Stomach (tissue), 9 donors: ENCODE results near the gene BEST1. TPM values are rescaled to one million over a fixed set of nuclear protein-coding genes. Genes with fewer than 3 reads are reported as not detected.

Source experiments
- DNase-seq, 2 donors: peaks; one replicate each; pipeline versions ENCODE4 v3.0.0 to v3.0.0-alpha.2; 2013 to 2019
- H3K27ac ChIP-seq, 5 donors: fragments of 200-600 bp in 4 of 5; sonication (generic) in 4 of 5; one replicate each; pipeline ENCODE4 v1.5.1; 2013 to 2019; ENCODE audit warnings: mild to moderate bottlenecking in 1 of 5, moderate library complexity in 1 of 5
- H3K27me3 ChIP-seq, 3 donors: fragments of 200-600 bp; sonication (generic); one replicate each; pipeline ENCODE4 v1.5.1; 2017 to 2019; ENCODE audit warnings: mixed run types in 1 of 3
- H3K36me3 ChIP-seq, 4 donors: fragments of 200-600 bp; sonication (generic); 1 replicate in 3 of 4; 2 replicates in 1 of 4; pipeline ENCODE4 v1.5.1; 2016 to 2019
- H3K4me1 ChIP-seq, 4 donors: fragments of 200-600 bp; sonication (generic); one replicate each; pipeline ENCODE4 v1.5.1; 2016 to 2019
- H3K4me3 ChIP-seq, 4 donors: fragments of 200-600 bp; sonication (generic) in 3 of 4; one replicate each; pipeline ENCODE4 v1.5.1; 2016 to 2019; ENCODE audit warnings: mild to moderate bottlenecking in 1 of 4
- H3K9me3 ChIP-seq, 4 donors: fragments of 200-600 bp; sonication (generic); one replicate each; pipeline ENCODE4 v1.5.1; 2016 to 2019
- EP300 ChIP-seq: sonication (generic); formaldehyde crosslinking; IDR thresholded peaks from one replicate; pipeline ENCODE4 v1.6.1; 2017; ENCODE audit warnings: antibody characterized with exemption
- POLR2A ChIP-seq, 4 donors: fragments of 450-650 bp; IDR thresholded peaks; one replicate each; pipeline ENCODE4 v1.6.1; 2016; ENCODE audit warnings: antibody characterized with exemption in 4 of 4, control low read depth in 2 of 4, mild to moderate bottlenecking in 1 of 4, moderate library complexity in 1 of 4
- POLR2AphosphoS5 ChIP-seq, 3 donors: sonication (generic); formaldehyde crosslinking; IDR thresholded peaks; one replicate each; pipeline ENCODE4 v1.6.1; 2016; ENCODE audit warnings: antibody characterized with exemption in 3 of 3
- WGBS, 5 donors: extraction: QIAGEN DNeasy Blood & Tissue Kit in 3 of 5; methylation state at CpG; one replicate each; pipeline versions ENCODE4 v1.1.5 to v1.1.7; 2013 to 2018; 5-methylcytosine and 5-hydroxymethylcytosine counted together
- intact Hi-C: fragments of 100-400 bp; cut with DNase I; formaldehyde crosslinking; loops from one replicate; pipeline ENCODE4 v1.15.1; 2023; ENCODE audit warnings: low total_unique reads
- polyA plus RNA-seq, 3 donors: library from polyadenylated mRNA; stranded (reverse); fragments of 200-250 nt; gene quantifications; one replicate each; pipeline ENCODE4 v1.2.3, GENCODE V29; 2013
- total RNA-seq, 5 donors: library from RNA; depleted of rRNA; stranded (reverse); fragments of >200 nt; gene quantifications; one replicate each; pipeline versions ENCODE4 v1.1.0 to v1.2.3, GENCODE V29; 2014 to 2016
- TF ChIP-seq, protein P1 (sequence below), 7 experiments: fragments of 450-650 bp in 4 of 7; fragments of 200-600 bp in 3 of 7; sonication (generic) in 3 of 7; IDR thresholded peaks; one replicate each; pipeline ENCODE4 v1.5.1; 2016 to 2019; ENCODE audit warnings: antibody characterized with exemption in 7 of 7, control low read depth in 2 of 7, mild to moderate bottlenecking in 1 of 7
- donor health status: healthy with polysubstance abuse.
- donor health status: Bipolar disorder and iron deficiency.
- donor health status: healthy.

The BEST1 gene
- total and polyA plus RNA-seq, 8 donors: 1.2 to 27.4 (median 3.7) TPM; not detected in 1

DNA sequence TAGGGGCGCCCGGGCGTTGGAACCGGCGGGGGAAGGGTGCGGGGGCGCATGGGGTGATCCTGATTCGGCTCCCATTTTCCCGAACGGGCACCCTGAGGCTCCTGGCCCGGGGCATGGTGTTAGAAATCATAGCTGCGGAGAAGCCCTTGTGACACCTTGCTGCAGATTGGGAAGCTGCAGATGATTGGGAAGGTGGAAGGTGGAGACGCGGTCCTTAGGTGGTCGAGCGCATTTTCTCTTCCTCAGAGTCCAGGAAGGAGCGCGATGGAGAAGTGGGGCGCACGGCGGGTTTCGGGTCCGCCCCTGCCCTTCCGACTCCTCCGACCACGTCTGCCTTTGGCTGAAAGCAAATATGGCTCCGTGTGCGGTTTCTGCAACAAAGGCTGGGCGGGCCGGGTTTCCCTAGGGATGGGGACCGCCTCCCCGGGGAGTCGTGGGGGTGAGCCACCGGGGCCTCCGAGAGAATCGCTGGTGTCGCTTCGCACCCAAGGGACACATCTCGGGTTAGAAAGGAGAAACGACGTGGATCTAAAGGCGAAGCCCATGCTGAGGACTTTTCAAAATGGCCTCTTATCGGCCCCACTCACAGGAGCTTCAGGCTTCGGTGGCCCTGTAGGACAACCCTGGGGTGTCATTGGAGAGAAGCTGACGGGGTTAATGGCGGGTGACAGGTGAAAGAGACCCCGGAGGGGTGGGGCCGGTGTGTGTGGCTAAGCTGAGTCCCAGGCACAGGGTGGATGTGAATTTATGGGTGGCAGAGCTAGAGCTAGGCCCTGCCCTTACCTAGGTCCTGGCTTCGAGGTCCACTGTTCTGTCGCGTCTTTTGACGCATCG lies 18.0 kb downstream of the BEST1 start:
- Histone ChIP-seq H3K27me3 (no peaks in the 10 kb centered on the region), H3K27ac (peak overlapping the region; percentile 99 to 100 (median 99)), H3K4me3 (peak overlapping the region; percentile 94 to 98 (median 96)), H3K36me3 (peaks cover 20 to 32% (median 31%) of the 10 kb centered on the region in 4 donors), H3K4me1 (peaks cover 71 to 79% (median 77%) of the 10 kb centered on the region in 4 donors), H3K9me3 (no peaks in the 10 kb centered on the region)
- TF ChIP-seq, protein P1, sequence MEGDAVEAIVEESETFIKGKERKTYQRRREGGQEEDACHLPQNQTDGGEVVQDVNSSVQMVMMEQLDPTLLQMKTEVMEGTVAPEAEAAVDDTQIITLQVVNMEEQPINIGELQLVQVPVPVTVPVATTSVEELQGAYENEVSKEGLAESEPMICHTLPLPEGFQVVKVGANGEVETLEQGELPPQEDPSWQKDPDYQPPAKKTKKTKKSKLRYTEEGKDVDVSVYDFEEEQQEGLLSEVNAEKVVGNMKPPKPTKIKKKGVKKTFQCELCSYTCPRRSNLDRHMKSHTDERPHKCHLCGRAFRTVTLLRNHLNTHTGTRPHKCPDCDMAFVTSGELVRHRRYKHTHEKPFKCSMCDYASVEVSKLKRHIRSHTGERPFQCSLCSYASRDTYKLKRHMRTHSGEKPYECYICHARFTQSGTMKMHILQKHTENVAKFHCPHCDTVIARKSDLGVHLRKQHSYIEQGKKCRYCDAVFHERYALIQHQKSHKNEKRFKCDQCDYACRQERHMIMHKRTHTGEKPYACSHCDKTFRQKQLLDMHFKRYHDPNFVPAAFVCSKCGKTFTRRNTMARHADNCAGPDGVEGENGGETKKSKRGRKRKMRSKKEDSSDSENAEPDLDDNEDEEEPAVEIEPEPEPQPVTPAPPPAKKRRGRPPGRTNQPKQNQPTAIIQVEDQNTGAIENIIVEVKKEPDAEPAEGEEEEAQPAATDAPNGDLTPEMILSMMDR (IDR thresholded peaks at IDR 0.05): no peak
- TF ChIP-seq POLR2A (IDR thresholded peaks at IDR 0.05) (no peak), POLR2AphosphoS5 (IDR thresholded peaks at IDR 0.05) (no peak), EP300 (no peak)
- DNase-seq: peak; percentile 49 to 77
- WGBS, 5 donors: 7 to 11% (median 9%) methylated on average over 44 to 53 of the region's 53 CpGs
- intact Hi-C loops: no loop called here

DNA sequence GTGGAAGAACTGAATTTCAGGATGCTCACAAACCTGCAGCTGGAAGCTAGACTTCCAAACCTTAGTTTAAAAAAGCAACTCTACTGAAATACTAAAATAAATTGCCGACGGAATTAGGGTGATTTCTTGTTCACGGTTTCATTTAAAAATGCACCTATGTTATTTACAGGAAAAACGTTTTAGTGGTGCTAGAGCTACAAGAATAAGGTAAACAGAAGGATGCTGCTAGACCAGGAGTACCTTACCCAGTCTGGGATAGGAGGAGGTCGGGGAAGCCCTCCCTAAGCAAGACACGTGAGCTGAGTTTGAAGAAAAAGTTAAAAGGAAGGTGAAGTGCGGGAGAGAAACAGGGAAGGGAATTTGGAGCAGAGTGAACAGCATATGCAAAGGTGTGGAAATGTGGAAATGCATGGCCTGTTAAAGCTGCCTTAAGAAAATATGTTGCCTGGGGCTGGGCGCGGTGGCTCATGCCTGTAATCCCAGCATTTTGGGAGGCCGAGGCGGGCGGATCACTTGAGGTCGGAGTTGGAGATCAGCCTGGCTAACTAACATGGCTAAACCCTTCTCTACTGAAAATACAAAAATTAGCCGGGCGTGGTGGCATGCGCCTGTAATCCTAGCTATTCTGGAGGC lies 18.7 kb downstream of the BEST1 start:
- DNase-seq: peak in 1 of 2 donors; percentile 11
- intact Hi-C loops: no loop called here
- WGBS, 5 donors: 83 to 89% (median 87%) methylated on average over 16 of the region's 16 CpGs
- TF ChIP-seq POLR2A (IDR thresholded peaks at IDR 0.05): no peak
- TF ChIP-seq EP300: no peak
- TF ChIP-seq POLR2AphosphoS5 (IDR thresholded peaks at IDR 0.05): no peak
- TF ChIP-seq, protein P1 (IDR thresholded peaks at IDR 0.05): no peak
- peaks cover 71 to 79% (median 77%) of the 10 kb centered on the region in 4 donors for H3K4me1 ChIP-seq
- no peaks in the 10 kb centered on the region for H3K9me3 ChIP-seq
- H3K27me3 ChIP-seq: no peaks in the 10 kb centered on the region
- peak overlapping the region; percentile 94 to 98 (median 96) for H3K4me3 ChIP-seq
- peaks cover 19 to 25% (median 23%) of the 10 kb centered on the region in 4 donors for H3K36me3 ChIP-seq
- peak overlapping the region; percentile 99 to 100 (median 99) for H3K27ac ChIP-seq

DNA sequence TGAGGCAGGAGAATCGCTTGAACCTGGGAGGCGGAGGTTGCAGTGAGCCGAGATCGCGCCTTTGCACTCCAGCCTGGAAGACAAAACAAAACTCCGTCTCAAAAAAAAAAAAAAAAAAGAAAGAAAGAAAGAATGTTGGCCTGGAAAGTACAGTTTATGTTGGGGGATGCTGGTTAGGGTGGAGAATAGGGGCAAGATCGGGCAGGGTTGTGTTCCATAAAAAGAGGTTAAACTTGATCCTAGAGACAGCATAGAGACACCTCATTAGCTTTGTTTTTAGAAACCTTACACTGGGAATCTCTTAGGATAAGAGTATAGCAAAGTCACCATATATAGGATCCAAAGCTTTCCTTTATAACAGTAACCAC lies 19.2 kb downstream of the BEST1 start:
- Histone ChIP-seq H3K27ac (peak overlapping the region in 4 of 5 donors; percentile 99 to 100 (median 100)), H3K9me3 (no peaks in the 10 kb centered on the region), H3K27me3 (no peaks in the 10 kb centered on the region), H3K4me3 (peak overlapping the region in 1 of 4 donors; percentile 96), H3K4me1 (peaks cover 71 to 79% (median 76%) of the 10 kb centered on the region in 4 donors), H3K36me3 (peaks cover 14 to 20% (median 18%) of the 10 kb centered on the region in 4 donors)
- intact Hi-C loops: no loop called here
- TF ChIP-seq POLR2AphosphoS5 (IDR thresholded peaks at IDR 0.05): no peak
- TF ChIP-seq POLR2A (IDR thresholded peaks at IDR 0.05): no peak
- TF ChIP-seq, protein P1 (IDR thresholded peaks at IDR 0.05): no peak
- no peak for TF ChIP-seq EP300
- WGBS, 5 donors: 78 to 83% (median 81%) methylated on average over 7 of the region's 7 CpGs
- no peak for DNase-seq

DNA sequence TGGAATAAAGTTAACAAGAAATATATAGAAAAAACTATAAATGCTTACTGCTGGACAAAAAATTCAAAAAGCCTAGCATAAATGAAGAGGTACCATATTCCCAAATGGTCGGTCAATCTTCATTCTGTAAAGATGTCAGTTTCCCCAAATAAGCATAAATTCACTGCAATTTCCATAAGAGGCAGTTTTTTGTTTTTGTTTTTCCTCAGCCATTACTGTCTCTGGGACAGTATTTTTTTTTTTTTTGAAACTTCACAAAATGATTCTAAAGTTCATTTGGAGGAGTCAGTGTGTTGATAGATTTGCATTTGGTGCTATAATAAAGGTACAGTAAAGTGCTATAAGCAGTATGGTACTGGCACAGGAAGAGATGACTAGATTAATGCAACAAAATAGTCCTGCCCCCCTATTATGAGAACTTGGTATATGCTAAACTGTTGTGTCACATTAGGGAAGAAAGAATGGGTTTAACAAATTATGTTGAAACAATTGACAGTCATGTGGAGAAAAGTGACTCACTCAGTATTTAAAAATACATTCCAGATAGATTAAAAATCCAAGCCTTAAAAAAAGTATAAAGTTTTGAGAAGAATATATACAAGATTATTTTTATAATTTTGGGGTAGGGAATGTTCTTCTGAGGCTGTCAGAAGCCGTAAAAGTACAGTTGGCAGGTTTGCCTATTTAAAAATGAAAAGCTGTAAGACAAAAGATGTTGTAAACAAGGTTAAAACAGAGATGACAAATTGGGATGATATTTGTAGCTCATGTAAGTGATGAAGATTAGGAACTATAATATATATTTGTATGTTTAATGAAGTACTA lies 19.9 kb downstream of the BEST1 start:
- Histone ChIP-seq H3K27me3 (no peaks in the 10 kb centered on the region), H3K9me3 (no peaks in the 10 kb centered on the region), H3K4me3 (no peak overlapping the region), H3K27ac (peak overlapping the region; percentile 90 to 100 (median 99)), H3K36me3 (peaks cover 7 to 13% (median 12%) of the 10 kb centered on the region in 4 donors), H3K4me1 (peaks cover 68 to 79% (median 75%) of the 10 kb centered on the region in 4 donors)
- WGBS, 5 donors: 83 to 91% (median 89%) methylated on average over 2 of the region's 2 CpGs
- TF ChIP-seq, protein P1 (IDR thresholded peaks at IDR 0.05): no peak
- TF ChIP-seq POLR2AphosphoS5 (IDR thresholded peaks at IDR 0.05) (peak in 1 of 3 donors; percentile 26), POLR2A (IDR thresholded peaks at IDR 0.05) (no peak)
- no peak for DNase-seq
- intact Hi-C loops: no loop called here
